C4-2B (cell line): ENCODE data around the gene AXIN2.
"Not testable (repeated sequence)": the region's sequence is repeated elsewhere in the genome, so short reads cannot be mapped to it uniquely, and the experiment has no call there.

Experiments used
- H3K27ac ChIP-seq: fragments of 450-650 bp; 2 replicates; pipeline ENCODE4 v1.5.1; 2017
- CTCF ChIP-seq: fragments of 450-650 bp; conservative IDR thresholded peaks from 2 replicates; pipeline ENCODE4 v1.5.1; 2017; ENCODE audit warnings: mild to moderate bottlenecking
- ZFX ChIP-seq: fragments of 450-650 bp; IDR thresholded peaks from 2 replicates; pipeline ENCODE4 v1.6.1; 2017

AXIN2 gene

GRCh38 chr17:65489413-65490155 lies 71.9 kb downstream of the AXIN2 start:
- TF ChIP-seq ZFX: no peak
- no peak for TF ChIP-seq CTCF
- H3K27ac ChIP-seq: no peak overlapping the region

DNA sequence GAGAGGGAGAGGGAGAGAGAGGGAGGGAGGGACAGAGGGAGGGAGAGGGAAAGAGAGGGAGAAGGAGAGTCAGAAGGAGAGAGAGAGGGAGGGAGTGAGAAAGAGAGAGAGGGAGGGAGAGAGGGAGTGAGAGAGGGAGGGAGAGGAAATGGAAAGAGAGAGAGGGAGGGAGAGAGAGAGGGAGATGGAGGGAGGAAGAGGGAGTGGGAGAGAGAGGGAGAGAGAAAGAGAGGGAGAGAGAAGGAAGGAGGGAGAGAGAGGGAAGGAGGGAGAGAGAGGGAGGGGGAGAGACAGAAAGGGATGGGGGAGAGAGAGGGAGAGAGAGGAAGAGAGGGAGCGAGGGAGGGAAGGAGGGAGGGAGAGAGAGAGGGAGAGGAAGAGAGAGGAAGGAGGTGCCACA lies 72.8 kb downstream of the AXIN2 start:
- TF ChIP-seq ZFX: no peak
- TF ChIP-seq CTCF: no peak

DNA sequence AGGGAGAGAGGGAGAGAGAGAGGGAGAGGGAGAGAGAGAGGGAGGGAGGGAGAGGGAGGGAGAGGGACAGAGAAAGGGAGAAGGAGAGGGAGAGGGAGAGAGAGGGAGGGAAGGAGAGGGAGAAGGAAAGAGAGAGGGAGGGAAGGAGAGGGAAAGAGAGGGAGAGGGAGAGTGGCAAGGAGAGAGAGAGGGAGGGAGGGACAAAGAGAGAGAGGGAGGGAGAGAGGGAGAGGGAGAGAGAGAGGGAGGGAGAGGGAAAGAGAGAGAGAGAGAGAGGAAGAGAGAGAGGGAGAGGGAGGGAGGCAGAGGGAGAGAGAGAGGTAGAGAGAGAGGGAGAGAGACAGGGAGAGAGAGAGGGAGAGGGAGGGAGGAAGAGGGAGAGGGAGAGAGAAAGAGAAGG lies 73.5 kb downstream of the AXIN2 start:
- no peak for TF ChIP-seq ZFX
- H3K27ac ChIP-seq: no peak overlapping the region

More for the DNA sequence above, 72.8 kb downstream of the AXIN2 start:
- H3K27ac ChIP-seq: no peak overlapping the region

GRCh38 chr17:65487161-65487560 lies 74.3 kb downstream of the AXIN2 start:
- TF ChIP-seq ZFX (no peak), CTCF (no peak)
- H3K27ac ChIP-seq: no peak overlapping the region

DNA sequence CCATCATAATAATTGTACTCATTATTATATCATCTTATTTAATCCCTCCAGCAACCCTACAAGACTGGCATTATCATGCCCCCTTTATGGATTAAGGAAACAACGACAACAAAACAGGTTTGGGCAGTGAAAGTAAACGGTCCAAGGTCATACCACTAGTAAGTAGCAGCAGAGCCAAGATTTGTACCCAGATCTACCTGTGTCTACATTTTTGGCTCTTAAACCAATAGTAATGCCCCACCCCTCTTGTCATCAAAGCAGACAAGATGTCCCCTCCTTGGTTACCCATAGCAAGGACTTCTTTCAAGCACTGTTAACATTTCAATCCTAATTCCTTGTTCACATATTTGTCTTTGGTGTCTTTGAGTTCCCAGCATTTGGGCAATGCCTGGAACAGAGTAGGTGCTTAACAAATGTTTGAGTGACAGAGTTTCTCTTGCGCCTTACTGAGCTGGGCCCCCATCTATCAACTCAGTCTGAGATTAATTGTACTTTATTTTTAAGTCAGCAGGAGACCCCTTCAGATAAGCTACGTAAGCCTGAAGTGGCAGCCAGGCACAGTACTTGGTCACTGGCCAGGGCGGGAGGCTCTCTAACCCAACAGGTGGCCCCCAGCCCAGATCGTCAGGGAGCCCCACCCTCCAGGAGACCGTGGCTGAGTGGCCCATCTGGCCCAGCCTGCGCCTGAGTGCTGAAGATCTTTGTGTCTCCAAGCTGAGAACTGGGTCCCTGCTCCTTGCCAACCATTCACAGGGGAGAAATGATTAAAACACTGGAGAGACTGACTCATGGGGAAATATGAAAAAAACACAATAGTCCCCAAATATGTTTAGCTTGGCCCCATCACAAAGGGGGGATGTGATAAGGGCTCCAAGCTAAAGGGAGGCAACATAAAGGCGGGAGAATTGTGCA lies 75.8 kb downstream of the AXIN2 start:
- TF ChIP-seq CTCF: no peak
- TF ChIP-seq ZFX: no peak
- H3K27ac ChIP-seq: no peak overlapping the region

GRCh38 chr17:65484405-65484804 lies 77.0 kb downstream of the AXIN2 start:
- not testable (repeated sequence) for H3K27ac ChIP-seq

DNA sequence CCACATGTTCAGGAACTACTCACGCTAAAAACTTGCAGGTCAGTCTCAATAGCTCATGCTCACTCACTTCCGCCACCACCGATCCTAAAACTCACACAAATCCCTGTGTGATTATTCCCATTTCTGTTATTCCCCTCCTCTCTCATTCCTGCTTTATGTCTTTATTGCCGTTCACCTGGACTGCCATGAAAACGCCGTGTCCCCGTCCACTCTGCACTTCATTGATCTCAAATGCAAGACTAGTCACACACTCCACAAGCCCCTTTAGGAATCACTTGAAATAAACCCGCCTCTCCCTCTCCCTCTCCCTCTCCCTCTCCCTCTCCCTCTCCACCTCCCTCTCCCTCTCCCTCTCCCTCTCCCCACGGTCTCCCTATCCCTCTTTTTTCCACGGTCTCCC lies 78.0 kb downstream of the AXIN2 start:
- TF ChIP-seq ZFX: no peak
- TF ChIP-seq CTCF: no peak
- no peak overlapping the region for H3K27ac ChIP-seq

DNA sequence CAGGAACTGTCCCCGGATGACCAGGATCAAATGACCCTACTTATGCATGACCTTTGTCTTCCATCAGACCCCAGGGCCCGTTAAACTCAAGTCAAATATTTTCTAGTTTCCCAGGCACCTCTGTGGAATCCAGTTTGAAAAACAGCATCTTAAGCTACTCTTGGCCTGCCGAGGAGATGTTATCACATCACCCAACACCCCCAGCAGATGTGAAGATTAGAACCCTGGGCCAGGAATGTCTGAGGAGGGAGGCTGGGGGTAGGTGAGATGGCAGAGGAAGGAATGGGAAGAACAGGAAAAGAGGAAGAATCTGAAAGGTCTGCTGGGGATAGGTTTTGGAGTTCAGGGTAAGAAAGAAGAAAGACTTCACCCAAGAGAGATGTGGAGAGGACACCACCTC lies 79.2 kb downstream of the AXIN2 start:
- no peak overlapping the region for H3K27ac ChIP-seq
- TF ChIP-seq CTCF (no peak), ZFX (no peak)
